Kidney capillary endothelial cell (primary cell): Measurements from ENCODE around the gene EFHD2.
A peak's percentile ranks its signal among the peaks of the same experiment; 100 is the strongest.
"Not testable (repeated sequence)": the region's sequence is repeated elsewhere in the genome, so short reads cannot be mapped to it uniquely, and the experiment has no call there.

Experiments
- DNase-seq: peaks from one replicate; pipeline ENCODE4 v3.0.0-alpha.2; 2018; ENCODE audit warnings: low spot score

The EFHD2 gene

GRCh38 chr1:15409388-15410222 is at the start of gene EFHD2:
EFHD2 (plus strand) TSS chr1:15409888; CDS start chr1:15409972, 84 bp downstream.
- DNase-seq = peak; percentile 65

- no peak for DNase-seq
Observed at GRCh38 chr1:15360700-15361099, 49.0 kb upstream of the EFHD2 start.

DNA sequence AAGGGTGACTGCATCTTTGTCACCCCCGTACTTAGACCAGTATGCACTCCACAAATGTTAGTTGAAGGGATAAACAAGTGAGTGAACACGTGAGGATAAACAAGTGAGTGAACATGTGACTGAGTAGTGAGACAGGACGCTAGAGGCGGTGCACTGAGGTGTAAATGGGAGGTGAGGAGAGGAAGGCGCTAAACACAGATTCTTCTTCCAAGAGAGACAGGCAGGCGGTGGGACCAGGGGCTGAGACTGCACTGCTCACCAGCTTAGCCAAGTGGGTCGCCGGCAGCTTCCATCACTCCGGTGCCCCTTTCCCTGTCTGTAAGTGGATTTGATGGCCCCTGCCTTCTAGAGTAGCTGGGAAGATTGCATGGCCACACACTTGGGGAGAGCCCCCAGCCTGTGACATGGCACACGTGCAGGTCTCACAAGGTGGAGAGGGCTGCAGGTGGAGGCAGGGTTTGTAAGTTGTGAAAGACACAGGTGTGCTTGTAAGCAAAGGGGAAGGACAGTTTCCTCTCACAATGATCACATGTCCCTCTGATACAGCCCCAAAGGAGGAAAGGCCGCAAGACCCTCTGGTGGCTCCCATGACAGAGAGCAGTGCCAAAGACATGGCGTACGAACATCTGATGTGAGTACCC is 47.5 kb upstream of the EFHD2 start:
- no peak for DNase-seq

GRCh38 chr1:15362737-15363128 is 47.0 kb upstream of the EFHD2 start:
- no peak for DNase-seq

DNA sequence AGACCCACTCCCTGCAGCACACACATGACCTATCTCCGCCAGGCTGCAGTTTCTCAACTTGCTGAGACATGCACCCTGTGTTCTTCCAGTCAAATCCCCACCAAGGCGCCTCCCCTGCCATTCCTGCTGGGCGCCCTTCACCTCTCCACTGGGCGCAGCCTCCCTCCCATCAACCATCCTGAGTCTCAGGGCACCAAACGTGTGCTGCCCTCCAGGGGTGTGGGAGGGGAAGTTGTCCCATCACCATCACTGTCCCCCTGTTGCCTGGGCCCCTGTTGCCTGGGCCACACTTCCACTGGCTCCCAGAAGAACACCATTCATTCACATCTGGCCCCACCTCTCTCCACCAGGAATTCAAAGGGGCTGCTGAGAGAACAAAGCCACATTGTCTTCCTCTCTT is 44.9 kb upstream of the EFHD2 start:
- no peak for DNase-seq

GRCh38 chr1:15368888-15369287 is 40.8 kb upstream of the EFHD2 start:
- no peak for DNase-seq

GRCh38 chr1:15370268-15370667 is 39.4 kb upstream of the EFHD2 start:
- DNase-seq = no peak

GRCh38 chr1:15370781-15371520 is 38.7 kb upstream of the EFHD2 start:
- no peak for DNase-seq

- DNase-seq = no peak
Observed at GRCh38 chr1:15371610-15372545, 37.8 kb upstream of the EFHD2 start.

DNA sequence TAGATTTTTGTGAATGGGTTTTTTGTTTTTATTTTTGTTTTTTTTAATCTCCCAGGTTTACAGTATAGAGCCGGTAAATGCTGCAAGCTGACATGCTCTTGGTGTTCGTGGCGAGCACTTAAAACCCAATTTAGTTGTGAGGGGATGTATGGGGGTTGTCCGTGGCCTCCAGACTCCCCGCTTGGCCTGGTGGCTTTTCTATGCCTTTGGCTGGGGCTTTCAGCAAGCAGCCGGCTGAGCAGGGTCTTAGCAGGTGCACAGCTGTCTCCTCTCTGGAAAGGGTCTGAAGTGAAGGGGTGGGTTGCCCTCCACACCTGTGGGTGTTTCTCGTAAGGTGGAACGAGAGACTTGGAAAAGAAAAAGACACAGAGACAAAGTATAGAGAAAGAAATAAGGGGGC is 31.0 kb upstream of the EFHD2 start:
- DNase-seq = no peak

- DNase-seq = not testable (repeated sequence)
Observed at GRCh38 chr1:15379151-15379550, 30.5 kb upstream of the EFHD2 start.

- DNase-seq = no peak
Observed at GRCh38 chr1:15380601-15381508, 28.8 kb upstream of the EFHD2 start.

- no peak for DNase-seq
Observed at GRCh38 chr1:15381805-15382204, 27.9 kb upstream of the EFHD2 start.

GRCh38 chr1:15382601-15383518 is 26.8 kb upstream of the EFHD2 start:
- no peak for DNase-seq

DNA sequence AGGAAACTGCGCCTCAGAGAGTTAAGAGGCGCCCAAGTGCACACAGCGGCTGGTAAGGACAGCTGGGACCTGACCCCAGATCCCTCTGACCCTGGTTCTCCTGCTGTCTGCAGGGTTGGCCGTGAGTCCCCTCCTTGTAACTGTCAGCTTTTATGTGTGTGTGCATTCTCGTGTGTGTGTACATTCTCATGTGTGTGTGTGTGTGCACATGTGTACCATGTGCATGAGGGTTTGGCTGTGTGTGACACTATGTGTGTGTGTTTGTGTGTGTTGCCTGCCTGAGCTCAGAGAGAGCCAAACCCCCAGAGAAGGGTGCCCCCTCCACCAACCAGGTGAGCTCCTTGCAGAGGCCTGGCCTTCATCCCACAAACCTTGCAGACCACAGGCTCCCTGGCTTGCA is 25.9 kb upstream of the EFHD2 start:
- DNase-seq = no peak

GRCh38 chr1:15384301-15384901 is 25.3 kb upstream of the EFHD2 start:
- DNase-seq = no peak

DNA sequence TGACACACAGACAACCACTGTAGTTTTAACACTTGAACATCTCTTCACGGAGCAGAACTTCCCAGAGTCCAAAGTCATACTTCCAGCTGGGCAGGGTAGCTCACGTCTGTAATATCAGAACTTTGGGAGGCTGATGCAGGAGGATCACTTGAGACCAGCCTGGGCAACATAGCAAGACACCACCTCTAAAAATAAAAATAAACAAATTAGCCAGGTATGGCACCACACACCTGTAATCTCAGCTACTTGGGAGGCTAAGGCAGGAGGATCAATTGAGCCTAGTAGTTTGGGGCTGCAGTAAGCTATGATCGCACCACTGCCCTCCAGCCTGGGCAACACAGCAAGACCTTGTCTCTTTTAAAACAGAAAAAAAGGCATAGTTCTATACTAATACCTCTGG is 24.3 kb upstream of the EFHD2 start:
- no peak for DNase-seq

GRCh38 chr1:15386164-15386749 is 23.4 kb upstream of the EFHD2 start:
- DNase-seq = no peak
